Endothelial cell of umbilical vein (primary cell): ENCODE results near the gene ACADS. TPM values are rescaled to one million over a fixed set of nuclear protein-coding genes. Genes with fewer than 3 reads are reported as not detected.

Source experiments
- BruUV-seq: library from RNA; stranded (reverse); fragments of 400-500 nt; replicated peaks from 2 replicates; lab custom pipeline; 2021; lab: Mats Ljungman, UMichigan
- CTCF ChIA-PET: fragments of 300-600, 350-600 bp; sonication (Branson Sonifier 250); formaldehyde crosslinking; loops from one replicate; lab custom pipeline; 2021; ENCODE audit warnings: antibody characterized with exemption, inconsistent platforms; lab: Charles Lee
- POLR2A ChIA-PET: fragments of 300-600, 350-600 bp; sonication (Branson Sonifier 250); formaldehyde crosslinking; loops from one replicate; lab custom pipeline; 2021; ENCODE audit warnings: antibody characterized with exemption, inconsistent platforms; lab: Charles Lee
- DNase-seq: peaks from one replicate; pipeline ENCODE4 v3.0.0-alpha.2; 2011; ENCODE audit warnings: low read depth, low spot score
- FAIRE-seq: peaks from 2 replicates; lab custom pipeline; 2011; peaks lifted over from hg19 to GRCh38; lab: Jason Lieb, UNC
- H2AFZ ChIP-seq: 2 replicates; pipeline ENCODE4 v1.6.0; 2012; ENCODE audit warnings: low read depth, low read length, control low read depth, inconsistent platforms
- H3K27ac ChIP-seq: 2 replicates; pipeline ENCODE4 v1.5.1; 2011; ENCODE audit warnings: low read depth, mild to moderate bottlenecking, control low read depth, low read length, moderate library complexity; ENCODE audit not compliant: insufficient read depth
- H3K27me3 ChIP-seq, 2 experiments: 2 replicates each; pipeline versions ENCODE4 v1.6.0 to v1.6.1; 2011; ENCODE audit warnings: low read length in 2 of 2, mixed read lengths in 1 of 2; ENCODE audit not compliant: control insufficient read depth in 2 of 2, insufficient read depth in 2 of 2
- H3K36me3 ChIP-seq, 2 experiments: 2 replicates in 1 of 2; 3 replicates in 1 of 2; pipeline ENCODE4 v1.5.1; 2011; ENCODE audit warnings: low read length in 2 of 2, mild to moderate bottlenecking in 1 of 2, moderate library complexity in 1 of 2; ENCODE audit not compliant: control insufficient read depth in 2 of 2, insufficient read depth in 2 of 2; ENCODE audit errors: extremely low read depth in 1 of 2
- H3K4me1 ChIP-seq: 3 replicates; pipeline ENCODE4 v1.5.1; 2011; ENCODE audit warnings: mild to moderate bottlenecking, low read length; ENCODE audit not compliant: control insufficient read depth, insufficient read depth; ENCODE audit errors: extremely low read depth
- H3K4me2 ChIP-seq: 2 replicates; pipeline ENCODE4 v1.6.1; 2011; ENCODE audit warnings: low read length, control low read depth, mixed read lengths; ENCODE audit not compliant: insufficient read depth
- H3K4me3 ChIP-seq, 3 experiments: fragments of 200-600 bp in 1 of 3; sonication (generic), shearing (Covaris generic) in 1 of 3; replicated peaks in 1 of 3; 2 replicates each; pipeline ENCODE4 v1.5.1; 2011 to 2016; ENCODE audit warnings: control low read depth in 3 of 3, low read length in 3 of 3, mild to moderate bottlenecking in 2 of 3, inconsistent platforms in 1 of 3, low read depth in 1 of 3, moderate library complexity in 1 of 3; ENCODE audit not compliant: insufficient read depth in 1 of 3
- H3K79me2 ChIP-seq: 2 replicates; pipeline ENCODE4 v1.6.0; 2012; ENCODE audit warnings: low read length, inconsistent platforms; ENCODE audit not compliant: control insufficient read depth, insufficient read depth
- H3K9ac ChIP-seq: replicated peaks from 2 replicates; pipeline ENCODE3; 2011; ENCODE audit warnings: low read length, control low read depth; ENCODE audit not compliant: insufficient read depth; ENCODE audit errors: extremely low read depth
- H3K9me1 ChIP-seq: replicated peaks from 3 replicates; pipeline ENCODE4 v1.6.0; 2011; ENCODE audit warnings: mild to moderate bottlenecking, low read length; ENCODE audit not compliant: control insufficient read depth, insufficient read depth; ENCODE audit errors: extremely low read depth
- H3K9me3 ChIP-seq: replicated peaks from 2 replicates; pipeline ENCODE4 v1.5.1; 2012; ENCODE audit warnings: low read length, inconsistent platforms; ENCODE audit not compliant: control insufficient read depth, insufficient read depth
- H4K20me1 ChIP-seq: replicated peaks from 2 replicates; pipeline ENCODE3; 2011; ENCODE audit warnings: mild to moderate bottlenecking, low read length; ENCODE audit not compliant: control insufficient read depth, insufficient read depth; ENCODE audit errors: extremely low read depth
- EZH2 ChIP-seq: IDR thresholded peaks from 2 replicates; pipeline ENCODE4 v1.6.1; 2012; ENCODE audit warnings: borderline replicate concordance, low read depth, mild to moderate bottlenecking, moderate library complexity, low read length, inconsistent platforms; ENCODE audit not compliant: severe bottlenecking
- FOS ChIP-seq: IDR thresholded peaks from 2 replicates; pipeline ENCODE4 v1.6.1; 2011; ENCODE audit warnings: mild to moderate bottlenecking, low read length, moderate library complexity, borderline replicate concordance; ENCODE audit not compliant: insufficient read depth
- GATA2 ChIP-seq: IDR thresholded peaks from 2 replicates; pipeline ENCODE4 v1.7.0; 2011; ENCODE audit warnings: low read depth, mild to moderate bottlenecking, moderate library complexity, mixed read lengths, low read length; ENCODE audit not compliant: insufficient read length, insufficient read depth
- JUN ChIP-seq: IDR thresholded peaks from 2 replicates; pipeline ENCODE4 v1.6.1; 2011; ENCODE audit warnings: borderline replicate concordance, low read depth; ENCODE audit not compliant: insufficient read length, insufficient read depth
- MAX ChIP-seq: IDR thresholded peaks from 2 replicates; pipeline ENCODE4 v1.6.1; 2011; ENCODE audit not compliant: insufficient read depth, insufficient read length
- MYC ChIP-seq: IDR thresholded peaks from one replicate; pipeline ENCODE4 v1.6.1; 2011; ENCODE audit warnings: mild to moderate bottlenecking, low read depth, low read length
- POLR2A ChIP-seq: IDR thresholded peaks from 2 replicates; pipeline ENCODE4 v1.6.1; 2012; ENCODE audit warnings: low read depth, mild to moderate bottlenecking, control low read depth, low read length
- POLR2AphosphoS5 ChIP-seq: IDR thresholded peaks from 2 replicates; pipeline ENCODE4 v1.6.1; 2012; ENCODE audit warnings: low read depth, mild to moderate bottlenecking, control low read depth, low read length, moderate library complexity; ENCODE audit not compliant: insufficient read depth
- dilution Hi-C: fragments of 300-500 bp; cut with MboI; formaldehyde crosslinking; loops from one replicate; pipeline ENCODE4 v1.15.0; 2019; ENCODE audit warnings: low sequenced_read_pairs; ENCODE audit not compliant: extremely low pct_ligation_motif_present
- intact Hi-C: fragments of 100-400 bp; cut with micrococcal nuclease; formaldehyde crosslinking; loops from one replicate; pipeline ENCODE4 v1.10.0; 2022
- polyA plus RNA-seq, 4 experiments: library from polyadenylated mRNA; depleted of rRNA in 3 of 4; stranded (reverse) in 3 of 4; unstranded in 1 of 4; fragments of >200 nt; gene quantifications; 2 replicates each; pipeline versions ENCODE4 v1.2.1 to v1.2.3, GENCODE V29; 2011 to 2012; ENCODE audit warnings: missing spikeins in 1 of 4
- total RNA-seq: library from RNA; stranded (reverse); gene quantifications from 2 replicates; pipeline ENCODE4 v1.2.3, GENCODE V29; 2021
- TF ChIP-seq, protein P1 (sequence below), 2 donors: IDR thresholded peaks; 1 replicate in 1 of 2; 2 replicates in 1 of 2; pipeline ENCODE4 v1.5.1; 2011; ENCODE audit warnings: low read length in 2 of 2, mild to moderate bottlenecking in 2 of 2, moderate library complexity in 2 of 2, control low read depth in 1 of 2, inconsistent platforms in 1 of 2, low read depth in 1 of 2; ENCODE audit not compliant: insufficient read depth in 1 of 2; ENCODE audit errors: extremely low read depth in 1 of 2

ACADS gene
- total and polyA plus RNA-seq, 2 donors (not counting 3 experiments of a cell fraction or from before 2014, with no cell fraction given) = 8.2 to 8.9 TPM

DNA sequence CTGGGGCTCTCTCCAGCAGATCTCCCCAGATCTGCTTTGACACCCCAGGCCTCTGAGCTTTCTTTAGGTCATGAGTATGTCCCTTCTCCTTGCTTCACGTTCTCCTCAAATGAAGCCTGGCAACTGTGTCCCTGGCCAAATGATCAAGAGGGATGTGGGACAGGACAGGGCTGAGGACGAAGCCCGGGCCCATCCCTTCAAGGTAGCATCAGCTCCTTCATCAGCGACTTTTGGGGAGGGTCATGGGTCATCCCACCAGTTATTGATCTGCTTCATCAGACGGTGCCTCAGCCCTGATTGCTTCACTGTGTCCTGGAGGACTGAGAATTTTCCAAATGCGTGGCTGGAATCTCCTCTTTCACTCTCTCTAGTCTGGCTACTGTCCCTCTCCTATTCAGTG is 32.3 kb downstream of the ACADS start:
- H3K36me3 ChIP-seq = peaks cover 3 to 4% of the 10 kb centered on the region in 2 experiments
- intact Hi-C loops = no loop called here
- ChIA-PET POLR2A (no interaction called here), CTCF (interaction anchor here (1.4 kb wide), 2 partner anchors 109 to 119 kb away, joined by 4 to 5 read pairs; no protein-coding TSS in a partner anchor)
- no peak overlapping the region for H3K27ac ChIP-seq
- H3K4me1 ChIP-seq = no peaks in the 10 kb centered on the region
- DNase-seq (no peak), FAIRE-seq (no peak)
- H3K9me3 ChIP-seq = no peaks in the 10 kb centered on the region
- no peaks in the 10 kb centered on the region for H3K79me2 ChIP-seq
- H3K9ac ChIP-seq = no peak overlapping the region
- H3K4me2 ChIP-seq = no peak overlapping the region
- no peak for TF ChIP-seq MYC
- TF ChIP-seq POLR2A = no peak
- TF ChIP-seq POLR2AphosphoS5 = no peak
- no peak for TF ChIP-seq MAX
- TF ChIP-seq, protein P1, sequence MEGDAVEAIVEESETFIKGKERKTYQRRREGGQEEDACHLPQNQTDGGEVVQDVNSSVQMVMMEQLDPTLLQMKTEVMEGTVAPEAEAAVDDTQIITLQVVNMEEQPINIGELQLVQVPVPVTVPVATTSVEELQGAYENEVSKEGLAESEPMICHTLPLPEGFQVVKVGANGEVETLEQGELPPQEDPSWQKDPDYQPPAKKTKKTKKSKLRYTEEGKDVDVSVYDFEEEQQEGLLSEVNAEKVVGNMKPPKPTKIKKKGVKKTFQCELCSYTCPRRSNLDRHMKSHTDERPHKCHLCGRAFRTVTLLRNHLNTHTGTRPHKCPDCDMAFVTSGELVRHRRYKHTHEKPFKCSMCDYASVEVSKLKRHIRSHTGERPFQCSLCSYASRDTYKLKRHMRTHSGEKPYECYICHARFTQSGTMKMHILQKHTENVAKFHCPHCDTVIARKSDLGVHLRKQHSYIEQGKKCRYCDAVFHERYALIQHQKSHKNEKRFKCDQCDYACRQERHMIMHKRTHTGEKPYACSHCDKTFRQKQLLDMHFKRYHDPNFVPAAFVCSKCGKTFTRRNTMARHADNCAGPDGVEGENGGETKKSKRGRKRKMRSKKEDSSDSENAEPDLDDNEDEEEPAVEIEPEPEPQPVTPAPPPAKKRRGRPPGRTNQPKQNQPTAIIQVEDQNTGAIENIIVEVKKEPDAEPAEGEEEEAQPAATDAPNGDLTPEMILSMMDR (IDR thresholded peaks at IDR 0.05; ENCODE audit: extremely low read depth in 1 of 2, insufficient read depth in 1 of 2, low read depth in 1 of 2, low read length in 2 of 2) = no peak
- no peak for TF ChIP-seq EZH2
- TF ChIP-seq FOS = no peak
- TF ChIP-seq JUN = no peak
- no peak for TF ChIP-seq GATA2
- no peaks in the 10 kb centered on the region for H3K9me1 ChIP-seq
- H2AFZ ChIP-seq = no peak overlapping the region
- no TSS peak for BruUV-seq
- dilution Hi-C loops = no loop called here
- H3K27me3 ChIP-seq = no peaks in the 10 kb centered on the region
- no peaks in the 10 kb centered on the region for H4K20me1 ChIP-seq
- no peak overlapping the region for H3K4me3 ChIP-seq
